NCI-H774 (cell line): ENCODE results near the gene DOCK2.
"Not testable (repeated sequence)": the region's sequence is repeated elsewhere in the genome, so short reads cannot be mapped to it uniquely, and the experiment has no call there.

Source experiments
- DNase-seq: peaks from one replicate; lab custom pipeline; 2025; lab: John Stamatoyannopoulos, UW

DOCK2 gene

DNA sequence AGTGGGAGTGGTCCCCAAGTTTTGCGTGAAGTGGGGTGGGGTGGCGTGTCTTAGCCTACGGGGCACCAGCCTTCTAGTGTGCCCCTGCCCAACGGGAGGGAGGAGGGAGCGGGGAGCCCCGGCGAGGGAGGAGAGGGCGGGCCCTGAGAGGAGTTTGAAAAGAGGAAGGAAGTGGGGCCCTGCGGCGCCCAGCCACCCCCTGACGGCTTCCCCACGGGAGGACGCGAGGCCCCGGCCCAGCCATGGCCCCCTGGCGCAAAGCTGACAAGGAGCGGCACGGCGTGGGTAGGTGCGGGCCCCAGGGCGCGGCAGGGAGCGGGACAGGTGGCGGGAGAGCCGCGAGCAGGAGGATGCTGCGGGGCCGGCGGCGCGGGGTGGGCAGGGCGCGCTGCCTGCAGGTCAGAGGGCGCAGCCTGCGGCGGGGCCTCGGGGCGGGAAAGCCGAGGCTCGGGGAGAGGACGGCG is at the start of gene DOCK2:
Gene DOCK2 (plus strand): TSS at position 191 of the 464 bp plus-strand sequence. CDS start 52 bp downstream, at position 243.
- no peak for DNase-seq

DNA sequence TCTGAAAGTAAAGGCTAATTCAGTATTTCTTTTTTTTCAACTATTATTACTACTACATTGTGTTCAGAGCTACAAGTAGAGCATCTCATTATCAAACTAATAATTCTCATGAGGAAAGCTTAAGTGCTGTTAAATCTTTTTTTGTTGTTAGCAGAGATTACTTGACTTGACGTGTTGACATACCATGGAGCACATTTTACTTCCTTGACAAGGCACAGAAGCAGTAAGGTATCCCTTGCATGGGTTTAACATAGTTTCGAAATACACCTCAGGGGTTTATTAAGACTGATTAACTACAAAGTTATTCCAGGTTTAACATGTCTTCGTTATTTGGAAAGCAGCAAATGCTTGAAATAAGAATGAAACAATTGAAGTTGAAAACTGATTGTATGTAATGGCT is 46.5 kb upstream of the DOCK2 start:
- no peak for DNase-seq

DNA sequence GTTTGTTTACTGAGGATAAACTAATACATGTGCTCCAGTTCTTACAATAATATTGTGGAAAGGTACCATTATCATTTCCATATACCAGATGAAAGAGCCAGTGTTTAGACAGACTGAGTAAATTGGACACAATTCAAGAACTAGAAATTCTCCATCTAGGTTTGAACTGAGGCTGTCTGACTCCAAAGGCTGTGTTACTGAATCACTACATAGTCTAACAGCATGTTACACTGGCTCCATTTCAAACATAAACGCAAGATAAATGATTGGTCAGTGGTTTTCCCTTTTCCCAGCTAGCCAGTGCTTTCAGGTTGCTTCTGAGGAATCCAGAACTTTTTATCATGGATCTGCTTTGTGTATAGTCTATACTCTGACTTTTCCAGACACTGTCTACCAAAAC is 45.4 kb upstream of the DOCK2 start:
- no peak for DNase-seq

DNA sequence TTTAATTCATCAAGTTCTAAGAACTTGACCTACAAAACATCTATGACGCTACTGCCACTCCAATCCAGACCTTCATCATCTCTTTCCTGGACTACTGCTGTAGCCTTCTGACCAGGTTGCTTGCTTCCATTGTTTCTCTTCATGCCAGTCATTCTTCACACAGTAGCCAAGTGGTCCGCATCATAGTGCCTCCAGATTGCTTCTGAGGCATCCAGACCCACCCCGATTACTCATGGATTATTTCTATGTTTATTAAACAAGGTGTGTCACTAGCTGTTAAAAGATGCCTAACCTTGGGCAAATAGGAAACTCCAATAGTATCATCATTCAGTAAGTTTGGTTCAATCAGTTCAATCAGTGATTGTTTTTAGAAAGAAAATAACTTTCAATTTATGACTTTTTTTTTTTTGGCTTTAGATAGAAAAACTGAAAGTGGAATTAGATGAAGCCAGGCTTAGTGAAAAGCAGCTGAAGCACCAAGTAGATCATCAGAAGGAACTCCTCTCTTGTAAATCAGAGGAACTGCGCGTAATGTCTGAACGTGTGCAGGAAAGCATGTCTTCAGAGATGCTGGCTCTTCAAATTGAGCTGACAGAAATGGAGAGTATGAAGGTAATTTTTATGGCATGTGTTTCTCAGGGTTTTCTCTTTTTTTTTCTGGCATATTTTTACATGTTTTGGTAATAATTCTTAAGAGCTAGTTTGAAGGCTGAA is 44.0 kb upstream of the DOCK2 start:
- no peak for DNase-seq

DNA sequence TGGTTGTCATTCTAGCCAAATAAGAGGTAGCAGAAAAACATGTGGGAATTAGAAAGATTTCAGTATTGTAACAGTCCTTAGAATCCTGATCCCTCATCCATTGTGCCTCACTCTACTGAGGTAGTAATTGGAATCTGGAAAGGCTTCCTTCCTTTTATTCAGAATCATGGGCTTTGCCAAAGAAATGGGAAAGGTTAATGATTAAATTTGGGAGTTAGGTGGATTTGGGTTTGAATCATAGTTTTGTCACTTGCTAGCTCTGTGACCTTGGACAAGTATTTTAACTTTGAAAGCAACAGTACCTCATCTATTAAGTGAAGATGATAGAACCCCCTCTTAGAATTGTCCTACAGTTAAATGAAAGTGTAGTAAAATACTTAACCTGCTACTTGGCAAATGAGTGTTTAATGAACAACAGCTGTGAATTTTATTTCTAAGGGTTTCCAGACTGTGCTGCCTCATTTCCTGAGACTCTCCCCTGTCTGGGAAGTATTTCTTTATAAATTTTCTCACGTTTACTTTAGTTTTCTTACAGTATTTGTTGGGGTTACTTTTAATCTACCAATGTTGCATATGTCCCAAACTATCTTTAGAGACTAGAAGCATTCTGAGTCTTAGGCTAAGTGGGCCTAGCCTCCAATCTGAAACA is 41.8 kb upstream of the DOCK2 start:
- DNase-seq: no peak

DNA sequence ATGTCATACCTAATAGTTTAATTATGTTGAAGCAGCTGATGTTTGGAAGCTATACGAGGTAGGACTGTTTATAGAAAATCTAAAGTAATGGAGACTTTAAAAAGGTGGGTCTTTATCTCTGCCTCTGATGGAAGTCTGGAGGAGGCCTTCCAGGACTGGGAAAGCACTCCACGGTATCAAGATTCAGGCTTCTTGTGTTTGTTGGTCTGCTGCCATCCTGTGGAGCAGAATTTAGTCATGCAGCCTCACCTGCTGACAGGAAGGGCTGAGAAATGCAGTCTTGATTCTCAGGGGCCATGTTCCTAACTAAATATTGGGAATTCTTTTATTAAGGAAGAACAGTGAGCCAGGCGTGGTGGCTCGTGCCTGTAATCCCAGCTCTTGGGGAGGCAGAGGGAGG is 37.6 kb upstream of the DOCK2 start:
- DNase-seq: no peak

DNA sequence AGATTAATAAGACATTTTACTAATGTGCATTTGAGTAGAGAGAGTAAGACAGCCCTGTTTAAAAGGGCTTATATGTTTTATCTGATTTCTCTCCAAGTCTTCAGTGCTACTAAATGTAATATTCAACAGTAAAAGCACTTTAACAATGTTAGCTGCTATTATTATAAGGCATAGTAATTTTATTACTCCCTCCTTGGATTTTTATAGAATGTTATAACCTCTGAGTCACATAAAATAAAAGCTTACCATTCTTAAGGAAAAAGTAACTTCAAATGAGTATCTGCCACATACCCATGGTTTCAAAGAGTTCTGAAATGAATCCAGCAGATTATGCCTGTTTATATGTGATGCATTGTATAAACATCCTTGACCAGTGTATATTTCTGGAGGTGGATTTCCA is 34.5 kb upstream of the DOCK2 start:
- DNase-seq: no peak

DNA sequence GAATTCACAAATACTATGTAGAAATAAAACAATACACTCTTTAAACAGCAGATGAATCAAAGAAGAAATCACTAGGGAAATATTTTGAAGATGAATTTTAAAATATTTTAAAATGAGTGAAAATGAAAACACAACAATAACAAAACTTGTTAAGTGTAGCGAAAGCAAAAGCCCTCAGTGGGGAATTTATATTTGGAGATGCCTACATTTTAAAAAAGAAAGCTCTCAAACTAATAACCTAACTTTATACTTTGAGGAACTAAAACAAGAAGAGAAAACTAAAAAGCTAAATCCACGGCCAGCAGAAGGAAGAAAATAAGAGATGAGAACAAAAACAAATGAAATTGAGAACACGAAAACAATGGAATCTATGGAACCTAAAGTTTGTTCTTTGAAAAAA is 30.8 kb upstream of the DOCK2 start:
- DNase-seq: no peak

DNA sequence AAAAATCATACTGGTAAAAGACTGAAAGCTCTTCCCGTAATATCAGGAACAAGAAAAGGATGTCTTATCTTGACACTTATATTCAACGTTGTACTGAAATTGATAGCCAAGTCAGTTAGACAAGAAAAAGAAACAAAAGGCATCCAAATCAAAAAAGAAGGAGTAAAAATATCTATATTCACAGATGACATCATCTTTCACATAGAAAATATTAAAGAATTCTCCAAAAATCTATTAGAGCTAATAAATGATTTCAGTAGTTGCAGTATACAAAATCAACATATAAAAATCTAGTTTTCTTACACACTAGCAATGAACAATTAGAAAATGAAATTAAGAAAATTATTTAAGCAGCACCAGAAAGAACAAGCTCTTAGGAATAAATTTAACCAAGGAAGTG is 29.2 kb upstream of the DOCK2 start:
- DNase-seq: no peak

DNA sequence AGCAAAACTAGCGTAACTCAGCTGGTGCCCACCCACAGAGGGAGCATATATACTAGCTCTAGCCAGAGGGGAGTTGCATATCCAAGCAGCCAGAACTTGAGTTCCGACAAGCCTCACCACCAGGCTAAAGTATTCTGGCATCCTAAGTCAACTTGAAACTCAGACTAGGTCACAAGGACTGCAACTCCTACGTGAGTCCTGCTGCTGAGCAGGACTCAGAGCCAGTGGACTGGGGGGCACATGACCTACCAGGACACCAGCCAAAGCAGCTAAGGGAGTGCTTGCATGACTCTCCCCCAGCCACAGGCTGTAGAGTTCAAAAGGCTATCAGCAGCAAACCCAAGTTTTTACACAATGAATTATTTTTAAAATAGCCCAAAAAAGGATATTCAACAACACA is 27.4 kb upstream of the DOCK2 start:
- no peak for DNase-seq

DNA sequence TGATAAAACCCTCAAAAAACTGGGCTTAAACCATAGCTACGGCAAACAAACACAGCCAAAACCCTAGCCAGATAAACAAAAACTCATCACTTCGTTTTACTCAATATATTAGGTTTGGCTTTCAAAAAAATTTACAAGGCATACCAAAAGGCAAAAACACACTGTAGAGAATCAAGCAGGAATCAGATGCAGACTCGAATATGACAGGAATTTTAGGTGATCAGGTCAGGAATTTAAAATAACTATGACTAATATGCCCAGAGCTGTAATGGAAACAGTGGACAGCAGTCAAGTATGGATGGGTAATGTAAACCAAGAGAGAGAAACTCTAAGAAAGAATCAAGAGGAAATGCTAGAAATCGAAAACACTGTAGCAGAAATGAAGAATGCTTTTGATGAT is 26.5 kb upstream of the DOCK2 start:
- DNase-seq: no peak

DNA sequence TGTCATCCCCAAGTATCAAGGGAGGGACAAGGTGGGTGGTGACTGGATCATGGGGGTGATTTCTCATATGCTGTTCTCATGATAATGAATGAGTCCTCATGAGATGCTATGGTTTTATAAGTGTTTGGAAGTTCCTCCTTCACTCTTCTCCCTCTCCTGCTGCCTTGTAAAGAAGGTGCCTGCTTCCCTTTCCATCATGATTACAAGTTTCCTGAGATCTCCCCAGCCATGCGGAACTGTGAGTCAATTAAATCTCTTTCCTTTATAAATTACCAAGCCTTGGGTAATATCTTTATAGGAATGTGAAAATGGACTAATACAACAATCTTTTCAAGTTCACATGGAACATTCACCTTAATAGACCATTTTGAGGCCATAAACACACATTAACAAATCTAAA is 21.5 kb upstream of the DOCK2 start:
- DNase-seq: no peak

DNA sequence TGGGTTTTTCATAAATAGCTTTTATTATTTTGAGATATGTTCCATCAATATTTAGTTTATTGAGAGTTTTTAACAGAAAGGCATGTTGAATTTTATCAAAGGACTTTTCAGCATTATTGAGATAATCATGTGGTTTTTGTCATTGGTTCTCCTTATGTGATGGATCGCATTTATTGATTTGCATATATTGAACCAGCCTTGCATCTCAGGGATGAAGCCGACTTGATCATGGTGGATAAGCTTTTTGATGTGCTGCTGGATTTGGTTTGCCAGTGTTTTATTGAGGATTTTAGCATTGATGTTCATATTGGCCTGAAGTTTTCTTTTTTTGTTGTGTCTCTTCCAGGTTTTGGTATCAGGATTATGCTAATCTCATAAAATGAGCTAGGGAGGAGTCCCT is 12.8 kb upstream of the DOCK2 start:
- not testable (repeated sequence) for DNase-seq

DNA sequence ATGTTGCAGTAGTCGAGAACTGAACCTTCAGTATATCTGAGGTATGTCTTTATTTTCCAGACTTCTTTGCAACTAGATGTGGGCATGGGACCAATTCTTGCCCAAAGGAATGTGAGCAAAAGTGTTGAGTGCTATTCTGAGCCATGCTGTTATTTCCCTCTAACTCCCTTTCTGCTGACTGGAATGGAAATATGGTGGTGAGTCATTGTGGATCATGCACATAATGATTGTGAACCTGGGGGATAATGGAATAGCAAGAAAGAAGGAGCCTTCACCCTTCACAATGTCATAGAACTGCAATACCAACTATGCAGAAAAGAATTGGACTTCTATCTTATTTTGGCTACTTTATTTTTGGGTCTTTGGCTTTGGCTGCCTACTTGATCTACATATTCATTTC is 10.3 kb upstream of the DOCK2 start:
- DNase-seq: no peak

DNA sequence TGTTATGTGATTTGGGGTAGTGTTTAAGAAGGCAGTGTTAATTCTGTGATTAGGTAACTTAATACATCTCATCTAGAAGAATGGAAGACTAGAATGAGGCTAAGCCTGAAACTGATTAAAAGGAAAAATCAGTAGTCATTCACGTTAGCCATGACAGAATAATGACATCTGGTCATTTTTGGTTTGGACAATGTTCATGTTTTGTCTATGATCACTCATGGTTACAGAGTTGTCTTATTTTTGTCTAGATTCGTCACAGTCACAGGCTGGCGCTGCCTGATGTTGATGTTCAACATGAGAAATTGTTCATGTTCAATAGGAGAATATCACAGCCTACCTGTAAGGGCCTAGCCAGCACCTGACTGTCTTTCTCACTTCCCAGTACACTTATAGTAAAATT is 9.5 kb upstream of the DOCK2 start:
- no peak for DNase-seq

DNA sequence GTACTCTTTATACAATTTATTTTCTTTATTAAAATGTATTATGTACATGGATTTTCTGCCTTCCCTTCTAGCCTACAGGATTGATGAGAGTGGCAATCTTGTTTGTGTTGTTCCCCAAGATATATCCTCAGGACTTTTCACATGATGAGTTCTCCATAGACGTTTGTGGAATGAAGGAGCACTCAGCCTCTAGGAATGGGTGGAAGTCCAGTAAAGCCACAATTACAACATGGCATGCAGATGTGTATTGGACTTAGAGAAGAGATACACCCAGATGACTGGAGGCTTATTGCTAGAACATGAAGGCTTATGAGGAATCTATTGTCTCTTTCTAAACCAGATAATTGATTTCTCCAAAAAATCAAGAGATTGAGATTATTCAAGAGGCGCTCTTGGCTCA is 8.2 kb upstream of the DOCK2 start:
- DNase-seq: no peak

DNA sequence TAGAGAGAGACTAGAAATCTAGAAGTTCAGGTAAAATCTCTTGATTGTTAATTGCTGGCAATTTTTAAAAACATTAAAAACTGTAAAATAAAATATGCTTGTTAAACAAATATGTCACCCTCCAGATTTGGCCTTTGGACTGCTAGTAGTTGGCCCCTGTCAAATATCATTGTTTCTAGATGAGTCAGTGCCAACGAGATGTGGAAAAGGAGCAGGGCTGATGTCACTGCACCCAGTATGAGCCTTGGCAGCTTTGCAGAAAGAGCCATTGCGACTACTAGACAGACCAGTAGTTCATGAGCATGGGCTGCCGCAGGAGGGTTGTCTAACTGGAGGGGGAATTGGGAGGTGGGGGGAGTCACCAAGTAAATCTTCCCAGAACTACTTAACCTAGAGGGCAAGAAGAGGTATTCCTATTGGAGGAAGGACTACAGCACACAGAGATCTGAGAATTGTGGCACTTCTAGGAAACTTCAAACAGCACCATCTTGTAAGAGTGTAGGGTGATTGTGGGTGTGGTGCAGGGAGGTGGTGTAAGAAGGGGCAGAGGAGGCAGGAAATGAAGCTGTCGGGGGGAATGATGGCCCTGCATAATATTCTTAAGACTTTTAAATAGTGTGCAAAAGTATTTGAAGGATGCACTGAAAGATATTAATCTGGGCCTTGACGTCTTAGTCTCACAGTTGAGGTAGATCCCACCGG is 7.1 kb upstream of the DOCK2 start:
- no peak for DNase-seq

DNA sequence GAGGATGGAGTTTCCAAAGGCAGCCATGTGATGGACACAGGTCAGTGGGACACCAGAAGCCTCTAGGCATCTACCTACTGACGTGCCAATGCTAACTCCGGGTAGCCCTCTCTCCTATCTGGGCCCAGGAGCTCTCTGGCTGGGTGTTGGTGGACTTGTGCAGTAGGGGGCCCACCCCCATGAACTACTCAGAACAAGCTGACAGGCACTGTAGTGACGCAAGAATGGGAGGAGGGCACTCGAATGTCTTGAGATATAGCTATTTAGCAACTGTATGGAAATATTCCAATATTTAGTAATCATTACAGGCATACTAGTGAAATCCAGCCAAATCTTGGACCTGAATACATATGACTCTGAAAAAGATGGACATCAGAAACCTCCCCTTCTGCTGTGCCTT is 5.7 kb upstream of the DOCK2 start:
- no peak for DNase-seq

DNA sequence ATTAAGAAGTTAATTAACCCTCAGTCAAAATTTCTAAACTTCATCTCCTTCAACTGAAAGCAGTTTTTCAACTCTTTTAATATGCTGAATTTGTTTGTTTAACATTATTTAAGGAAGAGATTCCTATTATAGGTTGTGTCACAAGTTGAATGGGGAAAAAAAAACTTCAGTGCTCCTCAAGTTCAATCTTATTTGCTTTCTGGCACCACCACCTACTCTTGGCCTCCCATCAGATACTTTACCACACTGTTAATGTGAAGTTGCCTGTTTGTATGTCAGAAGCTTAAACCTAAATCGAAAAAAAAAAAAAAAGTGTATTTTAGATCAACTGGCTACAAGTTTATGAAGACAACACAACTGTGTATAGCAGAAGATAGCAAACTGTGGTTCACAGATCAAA is 4.1 kb upstream of the DOCK2 start:
- no peak for DNase-seq

DNA sequence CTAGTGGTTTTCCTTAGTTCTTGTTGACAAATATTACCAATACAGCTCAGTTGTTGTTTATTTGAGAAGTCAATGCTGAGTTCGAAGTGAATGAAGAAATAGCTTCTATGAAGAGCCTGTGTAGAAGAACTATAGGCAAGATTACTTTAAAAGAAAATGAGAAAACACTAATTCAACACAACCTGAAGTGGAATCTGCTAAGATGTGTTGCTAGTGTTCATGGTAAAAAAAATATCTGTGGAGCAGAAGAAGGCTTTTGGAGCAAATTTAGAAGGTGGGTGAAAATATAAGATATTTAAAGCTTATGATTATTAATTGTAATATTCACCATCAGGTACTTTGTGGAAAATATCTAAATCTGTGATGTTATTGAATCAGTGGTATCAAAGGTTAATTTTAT is 2.5 kb upstream of the DOCK2 start:
- no peak for DNase-seq

DNA sequence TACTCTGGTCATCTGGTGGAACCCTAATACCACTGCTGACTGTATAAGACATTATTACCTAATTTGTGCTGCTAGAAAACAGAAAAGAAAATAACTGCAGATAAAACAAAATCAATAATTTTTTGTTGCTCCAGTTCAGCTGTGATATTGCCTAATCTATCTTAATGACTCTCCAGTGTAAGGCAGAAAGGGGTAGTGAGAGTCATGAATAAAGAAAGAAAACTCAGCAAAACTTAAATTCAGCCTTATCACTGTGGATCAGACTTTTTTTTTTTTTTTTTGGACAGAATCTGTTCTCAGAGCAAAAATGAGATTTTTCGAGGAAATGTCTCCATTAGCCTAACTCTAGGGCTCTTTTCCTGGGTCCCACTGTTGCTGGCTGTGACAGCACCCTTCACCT is 1.1 kb upstream of the DOCK2 start:
- DNase-seq: no peak

DNA sequence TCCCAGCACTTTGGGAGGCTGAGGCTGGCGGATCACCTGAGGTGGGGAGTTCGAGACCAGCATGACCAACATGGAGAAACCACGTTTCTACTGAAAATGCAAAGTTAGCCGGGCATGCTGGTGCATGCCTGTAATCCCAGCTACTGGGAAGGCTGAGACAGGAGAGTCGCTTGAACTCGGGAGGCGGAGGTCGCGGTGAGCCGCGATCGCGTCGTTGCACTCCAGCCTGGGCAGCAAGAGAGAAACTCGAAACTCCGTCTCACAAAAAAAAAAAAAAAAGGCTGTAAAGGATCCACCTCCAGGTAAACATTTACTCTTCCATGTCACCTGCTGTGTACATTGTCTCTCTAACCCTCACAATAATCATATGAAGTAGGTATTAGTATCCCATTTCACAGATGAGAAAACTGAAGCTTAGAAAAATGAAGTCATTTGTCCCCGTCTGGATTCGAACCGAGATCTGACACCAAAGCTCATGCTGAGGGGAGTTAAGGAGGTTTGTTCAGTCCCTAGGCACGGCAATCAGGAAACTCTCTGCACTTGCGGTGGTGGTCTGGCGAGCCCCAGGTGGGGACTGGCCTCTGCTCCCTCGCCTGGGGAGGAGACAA is 494 bp upstream of the DOCK2 start:
- no peak for DNase-seq

DNA sequence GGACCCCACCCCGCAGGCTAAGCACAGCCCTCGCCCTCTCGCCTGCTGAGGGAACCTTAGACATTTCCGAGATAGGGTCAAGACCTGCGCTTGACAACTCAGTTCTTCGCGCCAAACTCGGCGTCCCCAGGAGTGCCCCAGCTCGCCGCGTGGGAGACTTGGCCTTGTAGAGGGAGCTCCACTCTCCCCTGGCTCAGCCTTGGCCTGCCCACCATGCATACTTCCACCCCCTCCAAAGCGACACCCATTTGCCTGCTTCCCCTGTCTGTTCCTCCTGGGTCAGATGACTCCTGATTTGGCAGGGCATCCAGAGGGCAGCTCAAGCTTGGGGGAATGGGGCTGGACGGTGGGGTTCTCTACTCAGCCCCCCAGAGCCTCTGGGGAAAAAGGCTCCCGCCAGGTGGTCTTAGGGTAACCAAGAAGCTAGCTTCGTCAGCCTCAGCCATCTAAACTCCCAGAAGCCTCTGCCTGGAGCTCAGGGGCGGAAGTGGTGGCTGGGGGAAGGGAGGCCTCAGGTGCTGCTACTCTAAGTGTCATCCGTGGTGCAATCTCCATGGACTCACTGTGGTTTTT is 560 bp downstream of the DOCK2 start:
- no peak for DNase-seq
